GM18517 (cell line): Measurements from ENCODE around the gene KDM2B.
A peak's percentile ranks its signal among the peaks of the same experiment; 100 is the strongest.
"Not testable (repeated sequence)": the region's sequence is repeated elsewhere in the genome, so short reads cannot be mapped to it uniquely, and the experiment has no call there.

Source experiments
- ATAC-seq: cut with Tn5 transposase; IDR thresholded peaks from one replicate; pipeline ENCODE4 v1.9.1; 2021; ENCODE audit warnings: mild to moderate bottlenecking, moderate library complexity; ENCODE audit not compliant: unreplicated experiment

KDM2B gene

GRCh38 chr12:121507984-121508383 lies 72.8 kb downstream of the KDM2B start:
- ATAC-seq: no peak

GRCh38 chr12:121507245-121507644 lies 73.6 kb downstream of the KDM2B start:
- ATAC-seq: no peak

- no peak for ATAC-seq
These were observed 75.3 kb downstream of the KDM2B start for GRCh38 chr12:121505513-121505912.

DNA sequence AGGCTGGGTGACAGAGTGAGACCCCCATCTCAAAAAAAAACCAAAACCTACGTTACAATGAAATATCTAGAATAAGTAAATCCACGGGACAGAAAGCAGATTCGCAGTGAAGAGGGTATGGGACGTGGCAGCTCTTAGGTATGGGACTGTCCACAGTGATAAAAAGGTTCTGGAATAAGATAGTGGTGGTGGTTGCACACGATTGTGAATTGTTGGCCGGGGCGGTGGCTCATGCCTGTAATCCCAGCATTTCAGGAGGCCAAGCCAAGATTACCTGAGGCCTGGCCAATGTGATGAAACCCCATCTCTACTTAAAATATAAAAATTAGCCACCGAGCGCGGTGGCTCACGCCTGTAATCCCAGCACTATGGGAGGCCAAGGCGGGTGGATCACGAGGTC lies 76.3 kb downstream of the KDM2B start:
- ATAC-seq: no peak

DNA sequence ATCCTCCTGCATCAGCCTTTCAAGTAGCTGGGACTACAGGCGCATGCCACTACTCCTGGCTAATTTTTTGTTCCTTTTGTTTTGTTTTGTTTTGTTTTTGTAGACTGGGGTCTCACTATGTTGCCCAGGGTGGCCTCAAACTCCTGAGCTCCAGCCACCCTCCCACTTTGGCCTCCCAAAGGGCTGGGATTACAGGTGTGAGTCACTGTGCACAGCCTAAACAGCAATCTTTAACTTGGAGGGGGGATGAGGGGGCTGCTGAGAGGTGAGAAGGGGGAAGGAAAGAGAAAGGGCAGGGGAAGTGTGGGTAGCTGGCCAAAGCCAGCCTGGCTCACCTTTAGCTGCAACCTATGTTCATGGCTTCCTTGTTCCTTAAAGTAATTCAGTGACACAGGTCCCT lies 77.4 kb downstream of the KDM2B start:
- no peak for ATAC-seq

GRCh38 chr12:121501946-121502345 lies 78.9 kb downstream of the KDM2B start:
- ATAC-seq: no peak

- ATAC-seq: no peak
These were observed 80.7 kb downstream of the KDM2B start for GRCh38 chr12:121499929-121500793.

- ATAC-seq: no peak
These were observed 85.1 kb downstream of the KDM2B start for GRCh38 chr12:121495746-121496145.

GRCh38 chr12:121494093-121494787 lies 86.6 kb downstream of the KDM2B start:
- no peak for ATAC-seq

DNA sequence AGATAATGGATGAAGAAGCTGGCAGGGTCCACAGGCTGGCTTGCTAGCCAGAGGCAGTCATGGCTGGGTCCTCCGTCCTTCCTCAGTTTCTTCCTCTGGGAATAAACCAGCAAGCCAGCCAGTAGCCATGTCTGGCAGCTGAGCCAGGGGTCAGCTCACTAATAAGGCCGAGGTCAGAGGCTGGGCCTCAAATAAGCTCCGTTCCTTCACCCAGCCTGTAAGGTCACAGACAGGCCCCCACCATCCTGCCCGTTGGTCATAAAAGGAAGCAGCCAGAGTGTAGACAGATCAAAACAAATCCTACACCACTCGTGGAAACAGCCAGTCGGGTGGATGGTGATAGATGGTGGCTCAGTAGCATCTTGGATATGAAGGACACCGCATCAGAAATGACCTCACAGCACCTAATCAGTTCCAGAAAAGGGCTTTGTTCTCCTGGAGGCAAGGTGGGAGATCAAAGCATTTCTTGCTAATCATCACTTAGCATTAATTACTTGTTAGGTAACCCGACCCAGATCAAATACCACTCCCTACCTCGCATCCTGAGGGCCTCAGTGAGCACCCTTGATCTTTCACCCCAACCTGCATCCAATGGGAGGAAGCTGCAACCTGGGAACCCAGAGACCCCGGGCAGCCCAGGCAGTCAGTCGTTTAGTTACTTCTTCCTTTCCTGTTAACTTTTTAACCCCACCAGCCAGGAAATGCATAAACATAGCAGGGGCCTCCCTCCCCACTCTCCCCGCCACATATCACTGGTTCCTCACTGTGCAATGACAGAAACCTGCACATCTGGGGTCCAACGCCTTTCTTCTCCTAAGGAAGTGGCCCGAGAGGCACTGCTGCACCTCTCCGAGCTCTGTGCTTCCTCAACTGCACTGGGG lies 90.2 kb downstream of the KDM2B start:
- ATAC-seq: no peak

DNA sequence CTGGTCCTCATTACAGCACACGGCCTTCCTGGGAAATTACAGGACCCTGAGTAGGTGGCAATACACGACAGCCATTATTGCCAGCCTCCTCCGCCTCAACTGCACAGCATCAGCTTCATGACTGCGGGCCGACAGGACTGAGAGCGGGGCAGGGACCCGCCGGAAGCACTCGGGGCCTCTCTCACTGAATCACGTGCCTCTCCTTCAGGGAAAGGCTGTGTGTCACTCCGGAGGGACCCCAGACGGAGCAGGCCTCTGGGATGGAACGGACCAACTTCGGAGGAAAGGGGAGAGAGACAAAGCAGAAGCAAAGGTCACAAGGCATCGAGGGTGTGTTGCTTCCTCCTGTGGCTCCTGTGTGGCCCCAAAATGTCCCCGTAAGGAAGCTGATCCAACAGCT lies 90.9 kb downstream of the KDM2B start:
- no peak for ATAC-seq

- no peak for ATAC-seq
These were observed 95.9 kb downstream of the KDM2B start for GRCh38 chr12:121484967-121485366.

DNA sequence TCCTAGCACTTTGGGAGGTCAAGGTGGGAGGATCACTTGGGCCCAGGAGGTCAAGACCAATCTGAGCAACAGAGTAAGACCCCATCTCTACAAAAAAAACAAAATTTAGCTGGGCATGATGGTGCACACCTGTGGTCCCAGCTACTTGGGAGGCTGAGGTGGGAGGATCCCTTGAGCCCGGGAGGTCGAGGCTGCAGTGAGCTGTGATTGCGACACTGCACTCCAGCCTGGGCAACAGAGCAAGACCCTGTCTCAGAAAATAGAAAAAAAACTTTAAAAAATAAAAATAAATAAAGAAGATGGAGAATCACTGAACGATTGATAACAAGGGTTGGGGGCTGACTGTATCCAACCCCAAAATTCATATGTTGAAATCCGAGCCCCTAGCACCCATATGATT lies 96.3 kb downstream of the KDM2B start:
- ATAC-seq: not testable (repeated sequence)

DNA sequence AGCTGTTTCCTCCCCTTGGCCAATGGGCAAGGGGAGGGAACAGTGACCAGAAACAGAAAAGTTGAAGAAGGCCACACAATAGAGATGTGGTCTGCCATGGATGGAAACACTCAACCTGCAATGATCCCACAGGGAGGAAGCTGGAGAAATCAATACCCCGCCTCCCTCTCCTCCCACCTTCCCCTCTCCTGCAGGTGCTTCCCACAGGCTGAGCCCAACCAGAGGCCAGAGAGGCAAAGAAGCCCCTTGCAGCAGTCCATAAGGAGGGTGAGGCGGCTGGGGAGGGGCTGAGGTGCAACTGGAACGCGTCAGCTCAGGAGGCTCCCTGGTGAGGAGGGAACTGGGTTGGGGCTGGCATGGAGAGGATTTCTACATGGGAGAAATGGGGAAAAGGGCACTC lies 96.9 kb downstream of the KDM2B start:
- no peak for ATAC-seq

GRCh38 chr12:121476477-121476876 lies 104.3 kb downstream of the KDM2B start:
- ATAC-seq: no peak

DNA sequence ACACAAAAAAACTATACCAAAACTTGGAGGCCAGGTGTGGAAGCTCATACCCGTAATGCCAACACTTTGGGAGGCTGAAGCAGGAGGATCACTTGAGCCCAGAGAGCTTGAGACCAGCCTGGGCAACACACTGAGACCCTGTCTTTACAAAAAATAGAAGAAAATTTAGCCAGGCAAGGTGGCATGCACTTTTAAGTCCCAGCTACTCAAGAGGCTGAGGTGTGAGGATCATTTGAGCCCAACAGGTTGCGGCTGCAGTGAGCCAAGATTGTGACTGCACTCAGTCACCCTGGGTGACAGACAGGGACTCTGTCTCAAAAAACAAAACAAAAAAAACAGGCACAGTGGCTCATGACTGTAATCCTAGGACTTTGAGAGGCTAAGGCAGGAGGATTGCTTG lies 105.5 kb downstream of the KDM2B start:
- no peak for ATAC-seq

GRCh38 chr12:121472150-121472905 lies 108.5 kb downstream of the KDM2B start:
- ATAC-seq: no peak

GRCh38 chr12:121470751-121471150 lies 110.1 kb downstream of the KDM2B start:
- ATAC-seq: no peak

DNA sequence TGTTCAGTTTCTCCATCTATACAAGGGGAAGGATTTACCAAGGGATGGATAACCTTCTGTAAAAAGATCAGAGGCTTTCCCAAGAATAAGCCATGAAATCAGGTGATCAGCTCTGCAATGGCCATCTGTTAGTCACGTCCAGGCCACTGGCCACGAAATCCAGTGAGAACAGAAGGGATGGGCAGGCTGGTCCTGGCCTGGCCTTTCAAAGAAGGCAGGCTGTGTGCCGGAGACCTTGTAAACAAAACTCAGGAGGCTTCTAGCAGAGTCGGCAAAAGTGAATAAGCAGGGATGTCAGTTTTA lies 112.4 kb downstream of the KDM2B start:
- ATAC-seq: no peak

DNA sequence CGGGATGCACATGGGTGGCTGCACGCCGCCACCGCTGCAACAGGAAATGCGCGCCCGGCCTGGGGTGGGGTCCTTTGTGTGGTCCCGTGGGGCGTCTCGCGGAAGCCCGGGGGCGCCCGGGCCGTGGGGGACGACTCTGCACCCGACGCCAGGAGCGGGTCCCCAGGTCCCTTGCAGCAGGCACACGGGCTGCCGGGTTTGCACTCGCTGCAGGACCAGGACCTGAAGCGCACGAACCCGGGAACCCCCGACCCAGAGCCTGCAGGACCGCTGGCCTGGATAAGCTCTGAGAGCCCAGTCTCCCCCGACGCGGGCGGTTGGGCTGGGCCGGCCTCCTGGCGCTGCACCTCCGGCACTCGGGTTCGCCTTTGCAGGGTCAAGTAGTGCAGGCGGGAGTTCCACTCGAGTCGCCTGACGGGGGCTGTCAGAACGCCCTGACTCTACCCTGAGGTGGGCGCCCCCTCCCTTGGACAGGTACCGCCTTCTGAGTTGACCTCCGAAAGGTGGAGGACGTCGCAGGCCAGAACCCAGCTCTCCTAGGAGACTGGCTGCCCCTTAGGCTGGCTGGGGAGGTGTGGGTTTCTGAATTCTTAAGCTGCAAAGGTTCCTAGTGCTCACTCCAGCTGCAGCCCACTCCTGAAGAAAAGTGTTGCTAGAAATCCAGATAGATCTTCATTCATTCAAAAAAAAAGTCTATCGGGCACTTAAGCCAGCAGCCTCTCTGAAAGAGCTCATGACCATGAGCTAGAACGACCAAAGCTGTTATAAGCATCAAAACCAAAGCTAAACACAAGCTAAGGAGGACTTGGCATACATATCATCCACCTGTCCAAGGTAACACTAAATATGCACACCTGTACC lies 113.0 kb downstream of the KDM2B start:
- peak; percentile 9 for ATAC-seq
